Kidney capillary endothelial cell (primary cell): Measurements from ENCODE around the gene CCNF.

Experiments
- DNase-seq: peaks from one replicate; pipeline ENCODE4 v3.0.0-alpha.2; 2018; ENCODE audit warnings: low spot score

The CCNF gene

DNA sequence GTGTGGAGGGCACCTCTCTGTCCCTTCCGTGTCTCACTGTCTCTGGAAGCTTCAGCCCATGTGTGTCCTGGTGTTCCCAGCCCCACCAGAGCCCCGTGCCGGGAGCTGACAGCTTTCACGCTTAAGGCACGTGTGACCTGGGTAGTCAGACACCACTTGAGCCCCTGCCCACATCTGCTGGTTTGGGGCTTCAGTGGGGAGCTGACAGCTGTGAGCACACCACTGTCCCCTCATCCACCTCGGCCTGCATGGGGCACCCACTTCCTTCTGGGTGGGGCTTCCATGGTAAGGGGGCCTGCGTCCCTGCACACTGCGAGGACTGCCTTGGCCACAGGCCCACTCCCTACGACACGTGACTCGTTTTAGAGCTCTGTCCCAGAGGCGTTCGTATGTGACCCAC, 28.0 kb downstream of the CCNF start:
- no peak for DNase-seq

DNA sequence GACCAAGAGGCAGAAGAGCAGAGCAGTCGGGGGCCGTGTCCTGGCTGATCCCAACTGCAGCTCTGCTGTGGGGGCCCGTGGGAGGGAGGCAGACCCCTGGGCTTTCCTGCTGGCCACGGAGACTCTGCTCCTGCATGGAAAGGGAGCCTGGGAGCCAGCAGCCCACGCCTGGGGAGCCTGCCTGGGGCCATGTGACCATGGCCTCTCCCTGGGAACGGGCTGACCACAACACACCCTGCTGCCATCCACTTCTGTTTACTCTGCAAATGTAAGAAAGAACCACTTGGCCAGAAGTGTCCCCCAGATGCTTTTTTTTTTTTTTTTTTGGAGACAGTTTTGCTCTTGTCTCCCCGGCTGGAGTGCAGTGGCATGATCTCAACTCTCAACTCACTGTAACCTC, 28.7 kb downstream of the CCNF start:
- no peak for DNase-seq

- no peak for DNase-seq
Measured at GRCh38 chr16:2458887-2459646, 29.8 kb downstream of the CCNF start.

GRCh38 chr16:2459647-2460390, 30.6 kb downstream of the CCNF start, which contains the start of gene TEDC2:
TEDC2 (plus strand) TSS chr16:2460109; CDS start chr16:2460145, 36 bp downstream.
- peak; percentile 95 for DNase-seq

DNA sequence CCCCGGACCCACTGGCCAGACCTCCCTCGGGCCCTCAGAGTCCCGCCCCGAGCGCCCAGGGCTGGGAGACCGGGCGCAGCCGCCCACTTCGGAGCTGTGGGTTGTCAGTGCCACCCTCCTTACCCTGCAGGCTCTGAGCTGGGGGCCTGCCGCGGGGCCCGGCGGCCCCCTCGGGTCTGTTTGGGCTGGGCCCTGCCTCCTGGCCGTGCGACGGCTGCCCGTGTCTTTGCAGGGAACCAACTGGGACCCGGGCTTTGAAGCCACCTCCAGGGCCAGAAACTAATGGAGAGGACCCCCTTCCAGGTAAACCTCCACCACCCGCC, 31.1 kb downstream of the CCNF start:
- no peak for DNase-seq

- no peak for DNase-seq
Measured at GRCh38 chr16:2460916-2461315, 31.7 kb downstream of the CCNF start.

DNA sequence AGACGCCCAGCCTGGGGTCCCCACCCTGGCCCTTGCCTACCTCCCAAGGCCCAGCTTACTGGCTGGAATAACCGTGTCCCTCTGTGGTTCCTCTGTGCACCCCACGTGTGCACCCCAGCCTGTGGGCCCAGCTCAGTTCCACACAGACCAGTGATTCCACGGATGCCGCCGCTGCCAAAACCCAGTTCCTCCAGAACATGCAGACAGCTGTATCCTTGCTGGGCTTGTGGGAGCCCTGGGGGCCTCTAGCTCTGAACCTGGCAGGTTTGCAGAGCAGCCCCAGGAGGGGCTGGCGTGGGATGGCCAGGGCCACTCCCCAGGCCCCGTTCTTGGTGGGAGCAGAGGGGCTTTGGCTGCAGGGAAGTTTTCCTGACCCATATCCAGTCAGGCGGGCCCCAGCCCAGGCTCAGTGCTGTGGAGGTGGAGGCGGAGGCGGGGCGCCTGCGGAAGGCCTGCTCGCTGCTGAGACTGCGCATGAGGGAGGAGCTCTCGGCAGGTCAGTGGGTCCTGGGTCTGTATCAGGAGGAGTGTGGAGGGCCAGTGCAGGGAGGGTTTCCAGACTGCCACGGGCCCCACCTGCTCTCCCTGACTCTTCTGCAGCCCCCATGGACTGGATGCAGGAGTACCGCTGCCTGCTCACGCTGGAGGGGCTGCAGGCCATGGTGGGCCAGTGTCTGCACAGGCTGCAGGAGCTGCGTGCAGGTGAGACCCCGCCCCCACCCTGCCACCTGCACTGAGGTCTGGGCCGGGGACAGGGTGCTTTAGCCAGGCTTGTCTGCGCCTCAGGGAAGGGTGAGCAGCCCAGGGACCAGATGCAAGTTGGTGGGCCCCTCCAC, 33.0 kb downstream of the CCNF start:
- no peak for DNase-seq

DNA sequence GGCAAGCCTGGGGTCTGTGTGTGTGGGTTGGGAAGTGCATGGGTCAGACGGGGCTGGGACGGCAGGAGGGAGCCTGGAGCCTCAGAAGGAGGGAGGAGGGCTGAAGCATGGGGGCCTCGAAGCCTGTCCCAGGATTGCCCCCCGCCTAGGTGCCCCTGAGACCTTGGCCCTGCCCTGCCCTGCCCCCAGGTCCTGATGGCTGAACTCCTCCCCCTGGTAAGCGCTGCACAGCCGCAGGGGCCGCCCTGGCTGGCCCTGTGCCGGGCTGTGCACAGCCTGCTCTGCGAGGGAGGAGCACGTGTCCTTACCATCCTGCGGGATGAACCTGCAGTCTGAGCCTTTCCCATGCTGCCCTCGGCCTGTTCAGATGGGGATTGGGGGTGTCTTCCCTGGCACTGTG, 35.1 kb downstream of the CCNF start:
- DNase-seq, result no peak

DNA sequence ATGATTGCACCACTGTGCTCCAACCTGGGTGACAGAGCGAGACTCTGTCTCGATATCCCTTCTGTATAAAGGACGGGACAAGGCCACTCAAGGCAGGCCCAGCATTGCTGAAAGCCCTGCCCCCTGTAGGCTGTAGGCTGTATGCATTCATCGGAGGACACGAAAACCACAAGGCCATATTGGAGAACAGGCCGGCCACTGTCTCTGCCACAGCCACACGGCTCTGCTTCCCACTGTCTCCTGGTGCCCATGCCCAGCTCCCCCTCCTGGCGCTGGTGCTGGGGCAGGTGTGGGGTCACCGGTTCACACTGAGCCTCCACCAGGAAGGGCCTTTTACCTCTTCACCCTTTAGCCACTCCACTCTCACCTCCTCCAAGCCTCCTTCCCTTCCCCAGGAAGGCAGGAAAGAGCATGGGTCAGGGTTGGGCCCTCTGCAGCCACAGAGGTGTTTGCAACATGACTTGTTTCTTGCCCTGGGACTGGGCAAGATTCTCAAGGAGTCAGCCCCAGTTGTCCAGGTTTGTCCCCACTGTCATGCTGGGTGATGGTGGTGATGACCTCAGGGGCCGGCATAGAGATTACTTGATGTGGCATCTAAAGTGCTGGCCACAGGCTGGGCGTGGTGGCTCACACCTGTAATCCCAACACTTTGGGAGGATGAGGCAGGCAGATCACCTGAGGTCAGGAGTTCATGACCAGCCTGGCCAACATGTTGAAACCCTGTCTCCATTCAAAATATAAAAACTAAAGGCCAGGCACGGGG, 36.6 kb downstream of the CCNF start:
- DNase-seq, result no peak

DNA sequence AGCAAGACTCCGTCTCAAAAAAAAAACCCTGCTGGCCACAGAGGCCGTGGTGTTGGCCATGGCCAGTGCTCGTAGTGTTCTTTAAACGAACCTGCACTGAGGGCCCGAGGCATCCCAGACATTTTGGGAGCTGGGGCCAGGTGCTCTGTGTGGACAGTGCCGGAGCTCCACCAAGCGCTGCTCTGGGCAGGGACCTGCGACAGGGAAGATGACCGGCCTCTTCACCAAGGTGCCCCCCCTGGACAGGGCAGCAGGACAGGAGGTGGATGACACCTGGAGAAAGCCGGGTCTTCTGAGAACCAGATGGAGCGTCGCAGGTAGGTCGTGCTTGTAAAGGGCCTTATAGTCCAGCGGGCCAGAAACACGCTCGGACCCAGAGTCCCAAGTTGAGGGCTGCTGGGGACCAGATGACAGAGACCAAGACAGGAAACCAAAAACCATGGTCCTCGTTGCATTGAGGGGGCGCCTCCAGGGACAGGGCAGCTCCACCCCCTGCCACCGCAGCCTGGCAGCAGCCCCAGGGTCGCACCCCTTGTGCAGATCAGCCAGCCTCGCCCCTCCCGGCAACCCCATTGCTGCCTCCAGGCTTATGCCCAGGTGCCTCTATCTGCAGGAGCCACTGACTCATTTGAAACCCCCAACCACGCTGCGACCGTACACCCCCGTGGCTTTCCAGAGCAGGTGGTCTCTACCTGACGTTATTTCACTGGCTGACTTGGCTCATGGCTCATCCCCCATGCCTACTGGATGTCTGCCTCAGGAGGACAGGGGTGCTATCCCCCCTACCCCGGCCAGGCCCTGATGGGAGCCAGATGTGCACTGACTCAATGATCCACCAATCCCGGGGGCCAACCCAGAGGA, 37.6 kb downstream of the CCNF start:
- no peak for DNase-seq

DNA sequence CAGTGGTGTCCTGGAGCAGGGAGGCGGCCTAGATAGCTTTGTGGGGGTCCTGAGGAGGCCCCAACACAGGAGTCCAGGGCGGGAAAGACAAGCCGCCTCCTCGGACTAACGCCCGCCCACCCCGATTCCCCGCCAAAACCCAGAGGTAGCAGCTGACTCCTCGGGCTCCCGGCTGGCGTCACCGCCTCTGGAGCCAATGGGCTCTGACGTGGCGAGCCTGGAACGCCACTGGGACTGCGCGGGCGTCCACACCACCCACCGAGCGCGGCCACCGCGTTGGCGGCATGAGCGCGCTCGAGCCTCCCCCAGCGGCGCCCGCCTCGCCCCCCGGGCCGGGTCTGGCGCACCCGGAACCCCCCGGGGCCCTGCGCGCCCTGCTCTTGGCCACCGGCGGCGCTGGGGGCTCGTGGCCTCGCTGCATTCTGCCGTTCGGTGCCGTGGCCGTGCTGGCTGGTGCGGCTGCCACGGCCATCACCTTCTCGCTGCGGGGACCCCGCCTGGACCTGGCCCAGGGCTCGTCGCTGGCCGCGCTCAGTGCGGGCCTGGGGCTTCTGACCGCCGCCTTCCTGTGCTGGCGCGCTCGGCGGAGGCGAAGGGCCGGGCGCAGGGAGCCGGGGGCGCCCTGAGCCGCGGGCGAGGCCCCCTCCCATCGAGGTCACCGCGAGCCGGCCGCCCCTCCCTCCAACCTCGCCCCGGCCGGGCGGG, 38.4 kb downstream of the CCNF start:
- DNase-seq, result peak; percentile 29

GRCh38 chr16:2468233-2468724, 39.0 kb downstream of the CCNF start:
- no peak for DNase-seq

DNA sequence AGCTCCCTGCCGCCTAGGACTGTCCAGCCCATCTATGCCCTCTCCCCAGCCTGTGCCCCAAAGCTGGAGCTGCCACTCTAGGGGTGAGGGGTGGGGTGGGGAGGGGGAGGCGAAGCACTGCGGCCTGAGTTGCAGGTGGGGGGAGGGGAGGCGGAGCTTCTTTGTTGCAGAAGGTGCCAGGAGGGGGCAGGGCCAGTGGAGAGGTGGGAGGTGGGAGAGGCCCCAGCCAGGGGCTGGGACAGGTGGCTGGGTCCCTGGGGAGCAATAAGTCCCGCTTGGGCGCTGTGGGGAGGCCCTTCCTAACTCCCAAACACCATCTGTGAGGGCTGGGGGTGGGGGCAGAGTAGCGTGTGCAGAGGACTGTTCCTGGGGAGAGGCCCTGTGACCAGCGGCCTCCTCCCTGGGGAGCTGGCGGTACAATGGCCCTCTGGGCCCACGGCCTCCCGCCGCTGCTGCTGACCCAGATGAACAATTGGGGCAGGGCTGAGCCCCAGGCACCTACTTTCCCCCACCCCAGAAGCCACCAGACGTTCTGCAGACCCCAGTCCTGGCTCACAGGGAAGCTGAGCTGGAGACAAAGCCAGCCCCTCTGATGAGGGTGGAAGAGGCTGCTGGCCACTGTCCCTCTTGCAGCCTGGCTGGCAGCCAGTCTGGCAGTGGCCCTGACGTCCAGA, 39.6 kb downstream of the CCNF start:
- no peak for DNase-seq

DNA sequence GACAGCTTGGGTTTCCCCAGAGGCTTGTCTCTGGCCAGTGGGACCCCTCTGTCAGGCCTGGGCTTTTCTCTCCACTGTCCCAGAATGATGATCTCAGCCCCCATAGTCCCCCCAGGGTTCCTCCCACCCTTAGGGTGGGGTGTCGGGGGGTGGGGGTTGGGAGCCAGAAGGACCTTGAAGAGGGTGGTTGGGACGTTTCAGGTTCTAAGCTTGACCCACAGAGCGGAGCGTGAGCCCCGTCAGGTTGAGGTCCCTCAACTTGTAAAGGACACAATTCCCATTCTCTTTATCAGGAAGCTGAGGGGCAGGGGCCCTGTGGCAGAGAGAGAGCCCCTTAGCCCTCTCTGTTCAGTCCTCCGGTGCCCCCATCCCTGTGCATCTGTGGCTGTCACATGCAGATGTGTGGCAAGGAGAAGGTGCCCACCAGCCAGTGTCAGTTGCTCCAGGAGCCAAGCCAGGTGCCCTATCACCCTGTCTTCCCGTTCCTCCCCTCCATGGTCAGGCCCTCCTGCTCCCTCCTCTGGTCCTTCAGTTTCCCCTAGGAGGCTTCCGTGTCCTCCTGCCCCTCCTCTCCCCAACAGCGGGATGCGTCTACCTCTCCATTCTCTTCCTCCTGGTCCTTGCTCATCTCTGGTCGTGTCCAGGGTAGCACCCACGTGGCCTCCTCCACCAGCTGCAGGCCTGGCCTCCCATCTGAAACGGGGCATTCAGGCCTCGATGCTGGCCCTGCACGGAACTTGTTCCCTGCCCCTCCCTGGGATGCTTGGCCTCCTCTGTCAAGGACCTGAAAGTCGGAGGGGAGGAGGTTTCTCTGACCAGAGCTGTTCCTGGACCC, 40.4 kb downstream of the CCNF start:
- no peak for DNase-seq

GRCh38 chr16:2470234-2470601, 41.0 kb downstream of the CCNF start:
- DNase-seq, result no peak

GRCh38 chr16:2470603-2471015, 41.4 kb downstream of the CCNF start:
- no peak for DNase-seq

- no peak for DNase-seq
Measured at GRCh38 chr16:2471016-2471652, 41.9 kb downstream of the CCNF start, which contains the start of gene NTN3. NTN3 (plus strand) TSS chr16:2471297; CDS start chr16:2471702, 405 bp downstream.
